HepG2 (cell line): Measurements from ENCODE around the gene NEDD4L. TPM values are rescaled to one million over a fixed set of nuclear protein-coding genes. Genes with fewer than 3 reads are reported as not detected.

Source experiments
- ARID2 ChIP-seq: sonication (generic); formaldehyde crosslinking; IDR thresholded peaks from 2 replicates; pipeline ENCODE4 v1.8.1; 2022; ENCODE audit warnings: mild to moderate bottlenecking, missing genetic modification reagents, borderline replicate concordance
- FOSL2 ChIP-seq: sonication (generic); formaldehyde crosslinking; IDR thresholded peaks from 2 replicates; pipeline ENCODE4 v1.4.0; 2020; ENCODE audit warnings: missing genetic modification reagents
- FOXA1 ChIP-seq, 2 experiments: fragments of 450-650 bp in 1 of 2; sonication (generic) in 1 of 2; formaldehyde crosslinking in 1 of 2; IDR thresholded peaks; 2 replicates each; pipeline versions ENCODE4 v1.4.0 to v1.6.1; 2016 to 2020; ENCODE audit warnings: missing genetic modification reagents in 1 of 2
- FOXP1 ChIP-seq, 2 experiments: fragments of 450-650 bp in 1 of 2; IDR thresholded peaks; 2 replicates each; pipeline ENCODE4 v1.6.1; 2017 to 2018; ENCODE audit warnings: antibody characterized with exemption in 1 of 2
- GFI1 ChIP-seq: sonication (generic); formaldehyde crosslinking; IDR thresholded peaks from 2 replicates; pipeline ENCODE4 v1.5.0; 2020; ENCODE audit warnings: missing genetic modification reagents, mild to moderate bottlenecking, borderline replicate concordance
- NFIC ChIP-seq: IDR thresholded peaks from 2 replicates; pipeline ENCODE4 v1.6.1; 2012; ENCODE audit warnings: mild to moderate bottlenecking, low read length, inconsistent platforms
- NR2F6 ChIP-seq, 2 experiments: IDR thresholded peaks; 2 replicates each; pipeline ENCODE4 v1.6.1; 2016; ENCODE audit warnings: antibody characterized with exemption in 1 of 2, mild to moderate bottlenecking in 1 of 2
- PPARG ChIP-seq: conservative IDR thresholded peaks from 2 replicates; pipeline ENCODE4 v1.6.1; 2016; ENCODE audit warnings: missing biosample characterization, missing genetic modification reagents
- RBFOX2 ChIP-seq: fragments of 200-400 bp; formaldehyde crosslinking; IDR thresholded peaks from 2 replicates; pipeline ENCODE4 v1.6.1; 2017; ENCODE audit warnings: low read depth, mild to moderate bottlenecking, low read length
- SALL1 ChIP-seq: sonication (generic); formaldehyde crosslinking; IDR thresholded peaks from 2 replicates; pipeline ENCODE4 v1.8.0; 2022; ENCODE audit warnings: mild to moderate bottlenecking, missing genetic modification reagents
- TBX2 ChIP-seq: sonication (generic); formaldehyde crosslinking; IDR thresholded peaks from 2 replicates; pipeline ENCODE4 v1.5.0; 2020; ENCODE audit warnings: missing genetic modification reagents, mild to moderate bottlenecking, borderline replicate concordance
- TBX3 ChIP-seq: fragments of 450-650 bp; IDR thresholded peaks from 2 replicates; pipeline ENCODE4 v1.6.1; 2017; ENCODE audit warnings: antibody characterized with exemption, mild to moderate bottlenecking, inconsistent platforms, borderline replicate concordance
- TCF7 ChIP-seq: sonication (generic); IDR thresholded peaks from 2 replicates; pipeline ENCODE4 v1.6.1; 2016; ENCODE audit warnings: antibody characterized with exemption, low read depth
- TGIF2 ChIP-seq: IDR thresholded peaks from 2 replicates; pipeline ENCODE4 v1.6.1; 2016; ENCODE audit warnings: control low read depth, missing compliant biosample characterization
- ZBTB20 ChIP-seq: sonication (generic); formaldehyde crosslinking; IDR thresholded peaks from 2 replicates; pipeline ENCODE4 v1.8.1; 2023; ENCODE audit warnings: missing genetic modification reagents, low read depth, mild to moderate bottlenecking, borderline replicate concordance
- ZNF546 ChIP-seq: sonication (generic); formaldehyde crosslinking; conservative IDR thresholded peaks from 2 replicates; pipeline ENCODE4 v1.8.1; 2023; ENCODE audit warnings: mild to moderate bottlenecking, missing genetic modification reagents
- polyA plus RNA-seq, 8 experiments: library from polyadenylated mRNA; depleted of rRNA in 3 of 8; stranded (reverse) in 7 of 8; unstranded in 1 of 8; fragments of >200 nt; fragmentation: Illumina TruSeq in 4 of 8; extraction: Trizol in 4 of 8; gene quantifications; 2 replicates each; pipeline versions ENCODE4 v1.2.1 to v1.2.3, GENCODE V29; 2011 to 2016; ENCODE audit warnings: low read depth in 4 of 8, missing spikeins in 1 of 8, mixed read lengths in 1 of 8; ENCODE audit not compliant: insufficient read depth in 1 of 8
- total RNA-seq, 5 experiments: library from RNA; depleted of rRNA; stranded (reverse); fragments of >200 nt; fragmentation: Illumina TruSeq; extraction: Trizol; gene quantifications; 2 replicates each; pipeline ENCODE4 v1.2.3, GENCODE V29; 2016; ENCODE audit warnings: low read depth in 1 of 5
- TF ChIP-seq, protein P1 (sequence below): fragments of 450-650 bp; IDR thresholded peaks from 2 replicates; pipeline ENCODE4 v1.6.1; 2016

The NEDD4L gene
- total and polyA plus RNA-seq, 2 of the 13 experiments (the other 11 are each of a cell fraction or from before 2014, with no cell fraction given), result 168 to 390 TPM

DNA sequence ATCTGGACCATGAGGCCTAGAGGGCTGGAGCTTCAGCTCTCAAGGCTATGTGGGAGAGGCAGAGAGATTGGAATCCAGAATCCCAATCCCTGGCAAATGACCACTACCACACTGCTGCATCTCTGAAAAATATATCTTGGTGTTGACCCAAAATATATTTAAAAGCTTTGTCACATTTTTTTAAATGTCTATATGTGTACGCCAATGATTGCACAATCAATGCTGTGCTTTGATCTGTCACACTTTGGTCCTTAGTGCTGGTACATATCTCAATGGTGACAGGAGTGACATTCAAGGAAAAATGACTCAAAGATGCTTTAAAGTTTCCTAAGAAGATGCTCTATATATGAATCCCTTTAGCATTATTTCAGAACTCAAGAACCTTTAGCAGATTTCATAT is 31.7 kb upstream of the NEDD4L start (continued):
- TF ChIP-seq TBX2 (CRISPR knock-in tag) (peak; percentile 69; the same call in 1 of the 2 replicates), FOXA1 (IDR thresholded peaks at IDR 0.05) (no peak), FOXA1 (CRISPR knock-in tag; IDR thresholded peaks at IDR 0.05) (peak; percentile 48), FOXP1 (IDR thresholded peaks at IDR 0.05) (no peak), FOXP1 (CRISPR knock-in tag; IDR thresholded peaks at IDR 0.05) (peak; percentile 70; the same call in 1 of the 2 replicates), PPARG (0 out of 2 replicates have a peak, but pooled peaks have one; percentile 29), TCF7 (peak; percentile 90), RBFOX2 (0 out of 2 replicates have a peak, but pooled peaks have one; percentile 5), TBX3 (peak; percentile 37; the same call in 1 of the 2 replicates), NFIC (peak; percentile 60), TGIF2 (CRISPR knock-in tag) (peak; percentile 38; the same call in 1 of the 2 replicates), ZBTB20 (peak; percentile 92; the same call in 1 of the 2 replicates), SALL1 (peak; percentile 62; the same call in 1 of the 2 replicates), ZNF546 (CRISPR knock-in tag) (no peak), ARID2 (CRISPR knock-in tag) (0 out of 2 replicates have a peak, but pooled peaks have one; percentile 22), FOSL2 (CRISPR knock-in tag) (peak; percentile 61; the same call in 1 of the 2 replicates), GFI1 (peak; percentile 34; the same call in 1 of the 2 replicates), NR2F6 (IDR thresholded peaks at IDR 0.05) (peak; percentile 40; the same call in 1 of the 2 replicates), NR2F6 (CRISPR knock-in tag; IDR thresholded peaks at IDR 0.05) (0 out of 2 replicates have a peak, but pooled peaks have one; percentile 17)
- TF ChIP-seq, protein P1, sequence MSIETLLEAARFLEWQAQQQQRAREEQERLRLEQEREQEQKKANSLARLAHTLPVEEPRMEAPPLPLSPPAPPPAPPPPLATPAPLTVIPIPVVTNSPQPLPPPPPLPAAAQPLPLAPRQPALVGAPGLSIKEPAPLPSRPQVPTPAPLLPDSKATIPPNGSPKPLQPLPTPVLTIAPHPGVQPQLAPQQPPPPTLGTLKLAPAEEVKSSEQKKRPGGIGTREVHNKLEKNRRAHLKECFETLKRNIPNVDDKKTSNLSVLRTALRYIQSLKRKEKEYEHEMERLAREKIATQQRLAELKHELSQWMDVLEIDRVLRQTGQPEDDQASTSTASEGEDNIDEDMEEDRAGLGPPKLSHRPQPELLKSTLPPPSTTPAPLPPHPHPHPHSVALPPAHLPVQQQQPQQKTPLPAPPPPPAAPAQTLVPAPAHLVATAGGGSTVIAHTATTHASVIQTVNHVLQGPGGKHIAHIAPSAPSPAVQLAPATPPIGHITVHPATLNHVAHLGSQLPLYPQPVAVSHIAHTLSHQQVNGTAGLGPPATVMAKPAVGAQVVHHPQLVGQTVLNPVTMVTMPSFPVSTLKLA, result no peak
